Fibroblast of skin of back (primary cell): ENCODE measurements around the gene RTF2.
A peak's percentile ranks its signal among the peaks of the same experiment; 100 is the strongest.

Source experiments
- DNase-seq: peaks from one replicate; pipeline ENCODE4 v3.0.0-alpha.2; 2013

RTF2 gene

GRCh38 chr20:56554869-56555268 is 86.4 kb downstream of the RTF2 start:
- peak; percentile 97 for DNase-seq

- no peak for DNase-seq
Measured at GRCh38 chr20:56558968-56559367, 90.5 kb downstream of the RTF2 start.

GRCh38 chr20:56564526-56564925 is 96.1 kb downstream of the RTF2 start:
- DNase-seq = peak; percentile 9

- no peak for DNase-seq
Measured at GRCh38 chr20:56565511-56565910, 97.1 kb downstream of the RTF2 start.

GRCh38 chr20:56566621-56567020 is 98.2 kb downstream of the RTF2 start:
- peak; percentile 15 for DNase-seq
